Measurements from ENCODE around the gene ZBTB47. TPM values are rescaled to one million over a fixed set of nuclear protein-coding genes. Genes with fewer than 3 reads are reported as not detected.

ZBTB47 gene
- total RNA-seq, 2 experiments from 2014 or later, result 0.18 to 0.34 TPM

- peak; percentile 37 for DNase-seq
- Mint-ChIP-seq H3K27ac (no peak overlapping the region), H3K4me3 (no peak overlapping the region), H3K27me3 (ENCODE audit: low read depth) (no peaks in the 10 kb centered on the region), H3K9me3 (ENCODE audit: insufficient read depth) (no peaks in the 10 kb centered on the region), H3K4me1 (ENCODE audit: low read depth) (peaks cover 13% of the 10 kb centered on the region), H3K36me3 (ENCODE audit: low read depth) (no peaks in the 10 kb centered on the region)
- CTCF ChIA-PET, result interaction anchor here (0.7 to 1.2 kb wide), 2 partner anchors 34 to 46 kb away, joined by 3 read pairs; no protein-coding TSS in a partner anchor
- ATAC-seq, result no peak
- POLR2A ChIA-PET, result no interaction called here
These were observed 45.4 kb downstream of the ZBTB47 start for GRCh38 chr3:42698911-42699230.

GRCh38 chr3:42699511-42699971, 46.0 kb downstream of the ZBTB47 start:
- Mint-ChIP-seq H3K9me3 (ENCODE audit: insufficient read depth) (no peaks in the 10 kb centered on the region), H3K4me3 (no peak overlapping the region), H3K36me3 (ENCODE audit: low read depth) (no peaks in the 10 kb centered on the region), H3K27ac (no peak overlapping the region), H3K4me1 (ENCODE audit: low read depth) (peaks cover 13% of the 10 kb centered on the region), H3K27me3 (ENCODE audit: low read depth) (no peaks in the 10 kb centered on the region)
- ChIA-PET CTCF (interaction anchor here (0.7 to 1.2 kb wide), 2 partner anchors 33 to 47 kb away, joined by 3 read pairs; no protein-coding TSS in a partner anchor), POLR2A (interaction anchor here (0.7 kb wide), 1 partner anchor 105 kb away, joined by 3 read pairs; the partner anchor contains the start of gene HIGD1A)
- DNase-seq (no peak), ATAC-seq (no peak)

GRCh38 chr3:42700366-42701288, 47.1 kb downstream of the ZBTB47 start:
- POLR2A ChIA-PET, result no interaction called here
- H3K27ac Mint-ChIP-seq, result no peak overlapping the region
- no peaks in the 10 kb centered on the region for H3K36me3 Mint-ChIP-seq (ENCODE audit: low read depth)
- DNase-seq (no peak), ATAC-seq (no peak)
- peaks cover 13% of the 10 kb centered on the region for H3K4me1 Mint-ChIP-seq (ENCODE audit: low read depth)
- no peaks in the 10 kb centered on the region for H3K9me3 Mint-ChIP-seq (ENCODE audit: insufficient read depth)
- peaks cover 2% of the 10 kb centered on the region for H3K27me3 Mint-ChIP-seq (ENCODE audit: low read depth)
- H3K4me3 Mint-ChIP-seq, result no peak overlapping the region
- CTCF ChIA-PET, result no interaction called here

- CTCF ChIA-PET, result no interaction called here
These were observed 48.0 kb downstream of the ZBTB47 start for GRCh38 chr3:42701371-42702065.

GRCh38 chr3:42702066-42702951, 48.8 kb downstream of the ZBTB47 start, which contains the start of gene HHATL:
Gene HHATL (minus strand): TSS chr3:42702798. CDS start chr3:42700826, 1,972 bp downstream.
- Mint-ChIP-seq H3K27ac (no peak within 1 kb of the TSS), H3K27me3 (ENCODE audit: low read depth) (peaks cover 2% of the 10 kb centered on the region), H3K36me3 (ENCODE audit: low read depth) (no peaks in the 10 kb centered on the region), H3K4me1 (ENCODE audit: low read depth) (peaks cover 13% of the 10 kb centered on the region), H3K4me3 (no peak within 1 kb of the TSS), H3K9me3 (ENCODE audit: insufficient read depth) (no peaks in the 10 kb centered on the region)
- ChIA-PET CTCF (interaction anchor here (1.5 kb wide), 1 partner anchor 9 kb away, joined by 3 read pairs; no protein-coding TSS in a partner anchor), POLR2A (no interaction called here)
- ATAC-seq (no peak), DNase-seq (no peak)

More at GRCh38 chr3:42701371-42702065, 48.0 kb downstream of the ZBTB47 start:
- Mint-ChIP-seq H3K4me3 (no peak overlapping the region), H3K36me3 (ENCODE audit: low read depth) (no peaks in the 10 kb centered on the region), H3K9me3 (ENCODE audit: insufficient read depth) (no peaks in the 10 kb centered on the region), H3K4me1 (ENCODE audit: low read depth) (peaks cover 13% of the 10 kb centered on the region), H3K27ac (no peak overlapping the region), H3K27me3 (ENCODE audit: low read depth) (peaks cover 2% of the 10 kb centered on the region)
- peak; percentile 81 for DNase-seq
- POLR2A ChIA-PET, result no interaction called here
- peak; percentile 90 for ATAC-seq

DNA sequence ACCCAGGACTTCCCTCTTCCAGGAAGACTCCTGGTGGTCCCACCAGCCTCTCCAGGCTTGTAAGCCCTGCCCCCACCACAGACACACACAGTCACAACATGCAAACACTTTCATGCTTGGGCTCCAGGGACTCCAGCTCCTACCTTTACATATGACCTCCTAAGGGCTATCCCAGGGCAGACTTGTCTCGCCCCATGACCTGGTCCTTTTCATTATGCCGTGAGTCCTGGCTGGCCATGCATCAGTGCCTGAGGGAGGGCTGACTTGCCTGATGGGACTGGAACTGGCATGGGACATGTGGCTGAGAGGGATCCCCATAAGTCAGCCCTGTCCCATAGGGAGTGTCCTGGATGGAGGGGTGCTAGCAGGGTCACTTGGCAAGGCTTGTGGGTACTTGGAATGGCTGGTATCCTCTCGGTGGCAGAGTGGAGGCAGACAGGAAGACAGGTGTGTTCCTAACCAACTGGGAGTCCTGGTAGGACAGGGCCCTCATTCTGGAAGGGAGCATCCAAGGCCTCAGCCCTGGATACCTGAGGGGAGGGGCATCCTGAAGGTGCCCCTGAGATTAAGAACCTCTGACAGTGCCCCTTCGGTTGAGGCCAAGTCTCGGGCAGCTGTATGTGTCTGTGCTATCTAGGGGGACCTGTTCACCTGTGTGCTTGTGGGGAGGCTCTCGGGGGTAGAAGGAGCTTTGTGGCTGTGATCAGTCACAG, 49.6 kb downstream of the ZBTB47 start:
- H3K36me3 Mint-ChIP-seq (ENCODE audit: low read depth), result no peaks in the 10 kb centered on the region
- no peaks in the 10 kb centered on the region for H3K9me3 Mint-ChIP-seq (ENCODE audit: insufficient read depth)
- H3K4me3 Mint-ChIP-seq, result no peak overlapping the region
- ChIA-PET POLR2A (no interaction called here), CTCF (interaction anchor here (1.5 kb wide), 1 partner anchor 8 kb away, joined by 3 read pairs; no protein-coding TSS in a partner anchor)
- DNase-seq (no peak), ATAC-seq (no peak)
- H3K27me3 Mint-ChIP-seq (ENCODE audit: low read depth), result peaks cover 2% of the 10 kb centered on the region
- peaks cover 13% of the 10 kb centered on the region for H3K4me1 Mint-ChIP-seq (ENCODE audit: low read depth)
- H3K27ac Mint-ChIP-seq, result no peak overlapping the region

- H3K36me3 Mint-ChIP-seq (ENCODE audit: low read depth), result no peaks in the 10 kb centered on the region
- ChIA-PET CTCF (no interaction called here), POLR2A (no interaction called here)
- DNase-seq, result no peak
- ATAC-seq, result no peak
- H3K27ac Mint-ChIP-seq, result no peak overlapping the region
- peaks cover 8% of the 10 kb centered on the region for H3K4me1 Mint-ChIP-seq (ENCODE audit: low read depth)
- peaks cover 2% of the 10 kb centered on the region for H3K27me3 Mint-ChIP-seq (ENCODE audit: low read depth)
- no peak overlapping the region for H3K4me3 Mint-ChIP-seq
- no peaks in the 10 kb centered on the region for H3K9me3 Mint-ChIP-seq (ENCODE audit: insufficient read depth)
These were observed 50.2 kb downstream of the ZBTB47 start for GRCh38 chr3:42703695-42704025.

DNA sequence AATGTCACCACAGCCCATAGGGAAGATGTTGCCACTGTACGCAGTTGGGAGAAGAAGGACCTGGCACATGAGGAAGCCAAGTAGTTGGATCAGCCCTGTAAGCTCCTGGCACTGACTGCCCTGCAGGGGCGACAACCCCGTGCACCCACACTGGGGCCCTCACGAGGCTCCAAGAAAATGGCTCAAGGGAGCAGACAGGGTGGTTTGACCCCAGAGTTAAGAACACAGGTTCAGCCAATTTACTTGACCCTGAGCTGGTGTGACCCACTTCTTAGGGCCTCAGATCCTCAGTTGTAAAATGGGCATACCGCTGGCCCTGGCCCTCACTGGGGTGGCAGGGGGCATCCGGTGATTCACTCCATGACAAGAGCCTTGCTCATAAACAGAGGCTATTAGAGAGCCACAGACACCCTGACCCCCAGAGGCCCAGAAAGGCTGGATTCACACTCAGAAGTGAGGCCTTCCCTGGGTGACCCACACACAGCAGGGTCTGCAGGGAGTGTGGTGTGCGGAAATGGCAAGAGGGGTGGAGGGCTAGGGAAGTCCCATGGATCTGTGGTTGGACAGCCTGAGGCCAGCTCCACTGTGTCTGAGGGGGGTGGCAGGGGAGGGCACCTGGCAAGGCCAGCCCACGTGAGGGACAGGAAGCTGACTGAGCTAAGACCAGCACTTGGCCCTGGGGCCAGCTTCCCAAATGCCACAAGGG, 50.8 kb downstream of the ZBTB47 start:
- ChIA-PET CTCF (no interaction called here), POLR2A (no interaction called here)
- Mint-ChIP-seq H3K27ac (no peak overlapping the region), H3K4me3 (no peak overlapping the region), H3K36me3 (ENCODE audit: low read depth) (no peaks in the 10 kb centered on the region), H3K9me3 (ENCODE audit: insufficient read depth) (no peaks in the 10 kb centered on the region), H3K4me1 (ENCODE audit: low read depth) (peaks cover 5% of the 10 kb centered on the region), H3K27me3 (ENCODE audit: low read depth) (peaks cover 2% of the 10 kb centered on the region)
- DNase-seq (no peak), ATAC-seq (no peak)

GRCh38 chr3:42705058-42705767, 51.7 kb downstream of the ZBTB47 start:
- peaks cover 2% of the 10 kb centered on the region for H3K27me3 Mint-ChIP-seq (ENCODE audit: low read depth)
- no peak overlapping the region for H3K4me3 Mint-ChIP-seq
- no peak overlapping the region for H3K27ac Mint-ChIP-seq
- ChIA-PET POLR2A (no interaction called here), CTCF (no interaction called here)
- DNase-seq (no peak), ATAC-seq (no peak)
- no peaks in the 10 kb centered on the region for H3K36me3 Mint-ChIP-seq (ENCODE audit: low read depth)
- peaks cover 5% of the 10 kb centered on the region for H3K4me1 Mint-ChIP-seq (ENCODE audit: low read depth)
- no peaks in the 10 kb centered on the region for H3K9me3 Mint-ChIP-seq (ENCODE audit: insufficient read depth)

DNA sequence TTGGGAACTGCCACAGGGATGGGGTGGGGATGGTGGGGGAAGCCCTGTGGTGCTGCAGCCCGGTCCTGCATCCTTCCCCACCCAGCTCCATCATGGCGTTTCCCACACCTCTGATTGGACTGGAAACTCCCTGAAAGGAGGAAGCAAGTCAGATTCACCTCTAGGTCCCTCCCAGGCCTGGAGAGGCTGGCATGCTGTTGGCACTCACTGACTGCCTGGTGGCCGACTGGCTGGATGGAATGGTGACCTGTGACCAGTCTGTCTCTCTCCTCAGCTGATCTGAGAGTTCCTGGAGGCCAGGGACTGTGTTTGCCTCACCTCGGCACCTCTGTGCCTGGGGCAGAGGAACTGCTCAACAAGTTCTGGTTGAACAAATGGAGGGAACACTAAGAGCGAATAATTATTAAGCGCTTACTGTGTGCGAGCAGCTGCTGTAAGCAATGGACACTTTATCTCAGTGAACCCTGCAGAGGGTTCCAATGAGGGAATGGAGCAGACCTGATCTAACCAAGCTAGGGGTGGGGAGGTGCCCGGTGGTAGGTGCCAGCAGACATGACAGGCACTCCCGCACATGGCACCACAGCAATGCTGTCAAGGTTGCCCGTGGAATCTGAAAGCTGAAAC, 52.6 kb downstream of the ZBTB47 start:
- H3K4me3 Mint-ChIP-seq, result no peak overlapping the region
- H3K36me3 Mint-ChIP-seq (ENCODE audit: low read depth), result no peaks in the 10 kb centered on the region
- H3K27ac Mint-ChIP-seq, result no peak overlapping the region
- DNase-seq, result no peak
- ChIA-PET POLR2A (interaction anchor here (1.0 kb wide), 1 partner anchor 8 kb away, joined by 3 read pairs; no protein-coding TSS in a partner anchor), CTCF (no interaction called here)
- ATAC-seq, result no peak
- H3K4me1 Mint-ChIP-seq (ENCODE audit: low read depth), result peaks cover 5% of the 10 kb centered on the region
- no peaks in the 10 kb centered on the region for H3K9me3 Mint-ChIP-seq (ENCODE audit: insufficient read depth)
- H3K27me3 Mint-ChIP-seq (ENCODE audit: low read depth), result peaks cover 2% of the 10 kb centered on the region
